HFFc6 (cell line): ENCODE data around the gene IFNG. TPM values are rescaled to one million over a fixed set of nuclear protein-coding genes. Genes with fewer than 3 reads are reported as not detected.
A peak's percentile ranks its signal among the peaks of the same experiment; 100 is the strongest.

Experiments
- DNase-seq: peaks from one replicate; pipeline ENCODE4 v3.0.0-alpha.2; 2018
- H3K27ac Mint-ChIP-seq: 2 replicates; pipeline ENCODE4 v1.8.0; 2020; ENCODE audit warnings: mild to moderate bottlenecking, mixed read lengths
- H3K27me3 Mint-ChIP-seq: 2 replicates; pipeline ENCODE4 v1.8.0; 2021; ENCODE audit warnings: mild to moderate bottlenecking, moderate library complexity, mixed read lengths; ENCODE audit not compliant: insufficient read depth
- H3K36me3 Mint-ChIP-seq: 2 replicates; pipeline ENCODE4 v1.8.0; 2021; ENCODE audit warnings: low read depth, mixed read lengths
- H3K4me1 Mint-ChIP-seq: 2 replicates; pipeline ENCODE4 v1.8.0; 2020; ENCODE audit warnings: low read depth, mixed read lengths
- H3K4me3 Mint-ChIP-seq: 2 replicates; pipeline ENCODE4 v1.8.0; 2020; ENCODE audit warnings: mild to moderate bottlenecking, moderate library complexity, mixed read lengths
- H3K9me3 Mint-ChIP-seq: 2 replicates; pipeline ENCODE4 v1.8.0; 2020; ENCODE audit warnings: mild to moderate bottlenecking, mixed read lengths
- CTCF ChIP-seq: fragments of 200-600 bp; sonication (generic); IDR thresholded peaks from 2 replicates; pipeline ENCODE4 v1.5.0; 2021; ENCODE audit warnings: antibody characterized with exemption, mild to moderate bottlenecking
- total RNA-seq, 6 experiments: library from RNA; stranded (reverse); fragmentation: NEBNext Ultra II Directional; extraction: Animal tissue kit (Norgen Biotek cat#: 25700); gene quantifications; 2 replicates in 1 of 6; 3 replicates in 5 of 6; pipeline ENCODE4 v1.2.3, GENCODE V29; 2021

IFNG gene
- total RNA-seq, 6 experiments from 2014 or later: not detected

- H3K9me3 Mint-ChIP-seq: no peaks in the 10 kb centered on the region
- H3K27me3 Mint-ChIP-seq: no peaks in the 10 kb centered on the region
- no peak for TF ChIP-seq CTCF
- no peak overlapping the region for H3K27ac Mint-ChIP-seq
- no peaks in the 10 kb centered on the region for H3K4me1 Mint-ChIP-seq
- no peak for DNase-seq
- H3K36me3 Mint-ChIP-seq: no peaks in the 10 kb centered on the region
- no peak overlapping the region for H3K4me3 Mint-ChIP-seq
These were observed 44.3 kb downstream of the IFNG start for GRCh38 chr12:68115281-68115680.

GRCh38 chr12:68114606-68115005 is 44.9 kb downstream of the IFNG start:
- Mint-ChIP-seq H3K9me3 (no peaks in the 10 kb centered on the region), H3K4me1 (no peaks in the 10 kb centered on the region), H3K27ac (no peak overlapping the region), H3K27me3 (no peaks in the 10 kb centered on the region), H3K4me3 (no peak overlapping the region), H3K36me3 (no peaks in the 10 kb centered on the region)
- TF ChIP-seq CTCF: no peak
- DNase-seq: no peak

- H3K27ac Mint-ChIP-seq: no peak overlapping the region
- H3K4me3 Mint-ChIP-seq: no peak overlapping the region
- no peak for DNase-seq
- no peaks in the 10 kb centered on the region for H3K27me3 Mint-ChIP-seq
- no peaks in the 10 kb centered on the region for H3K9me3 Mint-ChIP-seq
- TF ChIP-seq CTCF: peak; percentile 46
- no peaks in the 10 kb centered on the region for H3K4me1 Mint-ChIP-seq
- no peaks in the 10 kb centered on the region for H3K36me3 Mint-ChIP-seq
These were observed 45.9 kb downstream of the IFNG start for GRCh38 chr12:68113644-68114043.

GRCh38 chr12:68111995-68112394 is 47.5 kb downstream of the IFNG start:
- Mint-ChIP-seq H3K9me3 (no peaks in the 10 kb centered on the region), H3K4me3 (no peak overlapping the region; the same call in 1 of the 2 replicates), H3K36me3 (no peaks in the 10 kb centered on the region), H3K4me1 (no peaks in the 10 kb centered on the region), H3K27me3 (no peaks in the 10 kb centered on the region), H3K27ac (no peak overlapping the region)
- TF ChIP-seq CTCF: no peak
- no peak for DNase-seq

- no peak for TF ChIP-seq CTCF
- Mint-ChIP-seq H3K27me3 (no peaks in the 10 kb centered on the region), H3K9me3 (no peaks in the 10 kb centered on the region), H3K27ac (no peak overlapping the region), H3K36me3 (no peaks in the 10 kb centered on the region), H3K4me3 (no peak overlapping the region), H3K4me1 (no peaks in the 10 kb centered on the region)
- no peak for DNase-seq
These were observed 49.9 kb downstream of the IFNG start for GRCh38 chr12:68109444-68110217.
